GM19238 (cell line): ENCODE results near the gene DOCK8.

Experiments used
- DNase-seq: peaks from one replicate; pipeline ENCODE4 v3.0.0; 2011; ENCODE audit warnings: low spot score; ENCODE audit not compliant: insufficient read length

DOCK8 gene

GRCh38 chr9:489198-490197 is 274.8 kb downstream of the DOCK8 start:
- no peak for DNase-seq

GRCh38 chr9:494764-495163 is 280.1 kb downstream of the DOCK8 start:
- no peak for DNase-seq

GRCh38 chr9:495739-496138 is 281.1 kb downstream of the DOCK8 start:
- DNase-seq = no peak

- DNase-seq = no peak
Observed at GRCh38 chr9:503326-503725, 288.7 kb downstream of the DOCK8 start.

- DNase-seq = peak; percentile 71
Observed at GRCh38 chr9:503881-504852, 289.5 kb downstream of the DOCK8 start, which contains the start of gene KANK1. TSS of gene KANK1 (plus strand) at chr9:504695.

- peak; percentile 15 for DNase-seq
Observed at GRCh38 chr9:504921-505740, 290.5 kb downstream of the DOCK8 start.

GRCh38 chr9:505741-506059 is 291.0 kb downstream of the DOCK8 start:
- DNase-seq = no peak

- DNase-seq = no peak
Observed at GRCh38 chr9:506281-506680, 291.6 kb downstream of the DOCK8 start.

- no peak for DNase-seq
Observed at GRCh38 chr9:511861-512260, 297.2 kb downstream of the DOCK8 start.

GRCh38 chr9:512555-513272 is 298.0 kb downstream of the DOCK8 start:
- no peak for DNase-seq
